HG03354 (cell line): ENCODE data around the gene CAMK4.

Experiments
- ATAC-seq: cut with Tn5 transposase; IDR thresholded peaks from one replicate; pipeline ENCODE4 v1.9.1; 2021; ENCODE audit warnings: mild to moderate bottlenecking; ENCODE audit not compliant: unreplicated experiment, poor library complexity, severe bottlenecking

The CAMK4 gene

GRCh38 chr5:111454776-111455175 lies 230.6 kb downstream of the CAMK4 start:
- no peak for ATAC-seq

- peak; percentile 62 for ATAC-seq
Observed at GRCh38 chr5:111461255-111461671, 237.1 kb downstream of the CAMK4 start.

- ATAC-seq = no peak
Observed at GRCh38 chr5:111461934-111462333, 237.8 kb downstream of the CAMK4 start.

GRCh38 chr5:111463311-111463710 lies 239.1 kb downstream of the CAMK4 start:
- ATAC-seq = no peak

GRCh38 chr5:111469293-111469896 lies 245.2 kb downstream of the CAMK4 start:
- no peak for ATAC-seq

- ATAC-seq = no peak
Observed at GRCh38 chr5:111469903-111470302, 245.7 kb downstream of the CAMK4 start.

GRCh38 chr5:111472096-111472495 lies 247.9 kb downstream of the CAMK4 start:
- no peak for ATAC-seq

- ATAC-seq = peak; percentile 63
Observed at GRCh38 chr5:111472579-111472978, 248.4 kb downstream of the CAMK4 start.

- no peak for ATAC-seq
Observed at GRCh38 chr5:111478266-111478665, 254.1 kb downstream of the CAMK4 start.

- ATAC-seq = no peak
Observed at GRCh38 chr5:111478898-111479297, 254.7 kb downstream of the CAMK4 start.

- ATAC-seq = no peak
Observed at GRCh38 chr5:111480346-111480745, 256.2 kb downstream of the CAMK4 start.

- no peak for ATAC-seq
Observed at GRCh38 chr5:111486055-111486454, 261.9 kb downstream of the CAMK4 start.

- no peak for ATAC-seq
Observed at GRCh38 chr5:111486926-111487325, 262.7 kb downstream of the CAMK4 start.

GRCh38 chr5:111488353-111488752 lies 264.2 kb downstream of the CAMK4 start:
- no peak for ATAC-seq

- ATAC-seq = no peak
Observed at GRCh38 chr5:111493031-111493430, 268.8 kb downstream of the CAMK4 start.

GRCh38 chr5:111494355-111494999 lies 270.3 kb downstream of the CAMK4 start:
- ATAC-seq = no peak

- ATAC-seq = no peak
Observed at GRCh38 chr5:111495159-111495558, 271.0 kb downstream of the CAMK4 start.

GRCh38 chr5:111498346-111498745 lies 274.2 kb downstream of the CAMK4 start:
- ATAC-seq = no peak

GRCh38 chr5:111502956-111503355 lies 278.8 kb downstream of the CAMK4 start:
- ATAC-seq = no peak

GRCh38 chr5:111505096-111505495 lies 280.9 kb downstream of the CAMK4 start:
- ATAC-seq = no peak

- no peak for ATAC-seq
Observed at GRCh38 chr5:111507276-111507675, 283.1 kb downstream of the CAMK4 start.

- ATAC-seq = no peak
Observed at GRCh38 chr5:111509119-111509518, 284.9 kb downstream of the CAMK4 start.
